ENCODE data around the gene VTI1A.

VTI1A gene

GRCh38 chr10:112758961-112759360 is 311.9 kb downstream of the VTI1A start:
- no peak for DNase-seq (ENCODE audit: low read depth)

- no peak for DNase-seq (ENCODE audit: low read depth)
Observed at GRCh38 chr10:112759496-112759895, 312.5 kb downstream of the VTI1A start.

GRCh38 chr10:112761256-112761655 is 314.2 kb downstream of the VTI1A start:
- no peak for DNase-seq (ENCODE audit: low read depth)

- DNase-seq (ENCODE audit: low read depth): no peak
Observed at GRCh38 chr10:112763916-112764520, 317.0 kb downstream of the VTI1A start.

GRCh38 chr10:112765717-112766235 is 318.8 kb downstream of the VTI1A start:
- no peak for DNase-seq (ENCODE audit: low read depth)

- no peak for DNase-seq (ENCODE audit: low read depth)
Observed at GRCh38 chr10:112766636-112767035, 319.6 kb downstream of the VTI1A start.

GRCh38 chr10:112767156-112767555 is 320.1 kb downstream of the VTI1A start:
- DNase-seq (ENCODE audit: low read depth): no peak

- DNase-seq (ENCODE audit: low read depth): no peak
Observed at GRCh38 chr10:112768121-112768520, 321.1 kb downstream of the VTI1A start.

GRCh38 chr10:112769081-112769480 is 322.1 kb downstream of the VTI1A start:
- DNase-seq (ENCODE audit: low read depth): no peak

GRCh38 chr10:112769611-112770370 is 322.8 kb downstream of the VTI1A start:
- no peak for DNase-seq (ENCODE audit: low read depth)

- DNase-seq (ENCODE audit: low read depth): no peak
Observed at GRCh38 chr10:112771733-112772132, 324.7 kb downstream of the VTI1A start.

GRCh38 chr10:112773783-112774182 is 326.8 kb downstream of the VTI1A start:
- DNase-seq (ENCODE audit: low read depth): no peak

- no peak for DNase-seq (ENCODE audit: low read depth)
Observed at GRCh38 chr10:112774210-112774609, 327.2 kb downstream of the VTI1A start.

- no peak for DNase-seq (ENCODE audit: low read depth)
Observed at GRCh38 chr10:112774798-112775197, 327.8 kb downstream of the VTI1A start.

GRCh38 chr10:112775381-112775780 is 328.4 kb downstream of the VTI1A start:
- no peak for DNase-seq (ENCODE audit: low read depth)

- DNase-seq (ENCODE audit: low read depth): no peak
Observed at GRCh38 chr10:112775892-112776674, 329.1 kb downstream of the VTI1A start.

- DNase-seq (ENCODE audit: low read depth): no peak
Observed at GRCh38 chr10:112778579-112778978, 331.6 kb downstream of the VTI1A start.

GRCh38 chr10:112779025-112779770 is 332.2 kb downstream of the VTI1A start:
- no peak for DNase-seq (ENCODE audit: low read depth)

GRCh38 chr10:112782200-112782907 is 335.3 kb downstream of the VTI1A start:
- DNase-seq (ENCODE audit: low read depth): no peak

- DNase-seq (ENCODE audit: low read depth): no peak
Observed at GRCh38 chr10:112783351-112784021, 336.5 kb downstream of the VTI1A start.

- no peak for DNase-seq (ENCODE audit: low read depth)
Observed at GRCh38 chr10:112784022-112784461, 337.0 kb downstream of the VTI1A start.
